ENCODE results near the gene SLC36A1.

The SLC36A1 gene

GRCh38 chr5:151541571-151541970 lies 94.2 kb downstream of the SLC36A1 start:
- no peak for DNase-seq
